NCI-H2107 (cell line): ENCODE results near the gene SDE2.
"Not testable (repeated sequence)": the region's sequence is repeated elsewhere in the genome, so short reads cannot be mapped to it uniquely, and the experiment has no call there.

Experiments
- DNase-seq: peaks from one replicate; lab custom pipeline; 2025; lab: John Stamatoyannopoulos, UW

SDE2 gene

DNA sequence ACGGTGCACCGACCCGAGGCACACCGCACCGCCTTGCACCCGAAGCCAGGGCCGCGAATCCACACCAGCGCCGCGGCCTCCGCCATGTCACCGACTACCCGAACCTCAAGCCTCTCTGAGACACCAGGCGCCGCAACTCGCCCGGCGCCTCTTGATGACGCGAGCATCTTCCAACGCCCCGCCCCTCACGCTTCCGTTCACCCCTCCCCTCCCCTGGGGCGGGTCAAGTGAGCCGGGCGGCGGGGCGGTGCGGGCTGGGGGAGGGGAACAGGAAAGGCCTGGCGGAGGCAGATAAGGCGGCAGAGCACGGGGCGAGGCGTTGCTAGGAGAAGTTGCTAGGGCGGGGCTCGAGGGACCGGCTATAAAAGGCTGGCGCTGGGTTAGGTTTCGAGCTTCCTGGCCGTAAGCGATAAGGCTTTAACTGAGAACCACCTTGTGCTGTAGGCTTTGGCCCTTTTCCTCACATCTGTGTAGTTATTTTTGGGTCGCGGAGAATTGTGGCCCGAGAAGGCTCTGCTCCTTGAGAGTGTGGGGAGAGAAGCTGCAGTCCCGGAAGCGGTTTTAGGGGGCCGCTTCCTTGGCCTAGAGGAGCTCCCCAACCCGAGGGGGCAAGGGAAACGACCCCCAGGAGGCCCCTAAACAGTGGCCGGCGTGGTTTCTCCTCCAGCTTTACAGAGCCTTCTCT lies at the start of gene SDE2:
Gene SDE2 (minus strand): TSS at position 117 of the 685 bp plus-strand sequence. CDS start 31 bp downstream, at position 86.
- peak; percentile 100 for DNase-seq

DNA sequence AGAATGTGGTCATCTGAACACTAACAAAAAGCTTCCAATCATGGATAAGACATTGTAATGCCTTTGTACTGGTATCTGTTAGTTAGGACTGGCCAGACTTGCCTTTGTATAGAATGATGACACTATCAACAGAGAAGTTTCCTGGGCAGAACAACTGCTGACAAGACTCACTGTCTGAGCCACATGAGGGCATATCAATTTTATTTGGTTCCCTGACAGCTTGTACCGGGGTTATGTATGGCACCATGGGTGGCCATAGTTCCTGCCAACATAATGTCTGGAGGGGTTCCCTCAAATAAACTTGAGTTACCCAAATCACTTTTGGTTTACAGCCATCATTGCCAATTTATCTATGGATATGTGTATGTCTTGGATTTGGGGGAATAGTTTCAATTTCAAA lies 49.7 kb upstream of the SDE2 start:
- DNase-seq = no peak

DNA sequence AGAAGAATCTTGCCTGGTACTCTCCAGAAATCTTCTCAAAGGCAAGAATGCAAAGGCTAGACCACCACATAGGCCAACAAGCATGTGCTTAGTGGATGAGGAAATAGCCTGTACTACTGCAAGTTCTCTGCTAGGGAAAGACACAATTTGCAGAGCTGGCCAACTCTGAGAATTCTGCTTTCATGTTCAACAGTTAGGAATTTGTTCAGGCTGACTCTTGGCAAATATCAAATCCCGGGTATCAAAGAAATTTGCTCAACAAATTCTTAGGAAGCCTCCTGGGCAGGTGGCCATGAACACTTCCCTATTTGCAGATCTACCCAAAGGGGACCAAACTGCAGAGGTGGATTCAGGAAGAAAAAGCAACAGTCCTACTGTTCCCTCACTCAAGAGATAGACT lies 48.4 kb upstream of the SDE2 start:
- DNase-seq = no peak

DNA sequence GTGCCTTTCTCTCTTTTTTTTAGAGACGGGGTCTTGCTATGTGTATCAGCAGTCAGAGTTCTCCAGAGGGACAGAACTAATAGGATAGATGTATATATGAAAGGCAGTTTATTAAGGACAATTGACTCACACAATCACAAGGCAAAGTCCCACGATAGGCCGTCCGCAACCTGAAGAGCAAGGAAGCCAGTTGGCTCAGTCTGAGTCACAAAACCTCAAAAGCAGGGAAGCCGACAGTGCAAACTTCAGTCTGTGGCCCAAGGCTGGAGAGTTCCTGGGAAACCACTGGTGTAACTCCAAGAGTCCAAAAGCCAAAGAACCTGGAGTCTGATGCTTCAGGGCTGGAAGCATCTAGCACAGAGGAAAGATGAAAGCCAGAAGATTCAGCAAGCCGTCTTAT lies 47.1 kb upstream of the SDE2 start:
- DNase-seq = no peak

DNA sequence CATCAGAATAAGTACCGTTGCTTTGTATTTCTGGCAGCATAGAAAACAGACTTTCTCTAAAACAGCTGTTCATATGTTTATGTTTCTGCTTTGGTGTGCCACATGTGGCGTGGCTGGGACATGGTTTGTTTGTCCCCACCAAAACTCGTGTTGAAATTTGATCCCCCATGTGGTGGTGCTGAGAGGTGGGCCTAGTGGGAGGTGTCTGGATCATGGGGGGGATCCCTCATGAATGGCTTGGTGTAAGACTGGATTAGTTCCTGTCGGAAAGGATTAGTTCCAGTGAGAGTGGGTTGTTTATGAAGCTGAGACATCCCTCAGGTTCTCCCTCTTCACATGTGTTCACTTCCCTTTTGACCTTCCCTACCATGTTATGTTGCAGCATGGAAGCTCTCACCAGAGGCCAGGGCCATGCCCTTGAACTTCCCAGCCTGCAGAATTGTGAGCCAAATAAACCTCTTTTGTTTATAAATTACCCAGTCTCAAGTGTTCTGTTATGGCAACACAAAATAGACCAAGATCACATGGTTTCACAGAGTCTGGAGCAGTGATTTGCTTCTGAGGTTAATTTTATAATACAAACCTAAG lies 45.5 kb upstream of the SDE2 start:
- no peak for DNase-seq

DNA sequence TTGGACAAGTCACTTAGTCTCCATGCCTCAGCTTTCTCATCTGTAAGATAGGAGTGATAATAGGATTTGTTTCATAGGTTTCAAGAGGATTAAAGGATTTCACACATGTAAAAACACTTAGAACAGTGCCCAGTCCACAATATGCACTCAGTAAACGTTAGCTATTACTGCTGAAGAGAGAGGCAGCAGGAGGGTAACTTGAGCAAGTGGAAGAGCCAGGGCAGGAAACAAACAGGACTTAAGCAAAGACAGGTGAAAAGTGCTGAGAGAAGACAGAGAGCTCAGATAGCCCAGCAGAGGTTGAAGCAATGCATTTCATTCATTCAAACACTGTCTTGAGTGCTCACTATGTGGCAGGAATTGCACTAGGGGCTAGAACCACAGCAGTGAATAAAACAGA lies 42.3 kb upstream of the SDE2 start:
- DNase-seq = no peak

DNA sequence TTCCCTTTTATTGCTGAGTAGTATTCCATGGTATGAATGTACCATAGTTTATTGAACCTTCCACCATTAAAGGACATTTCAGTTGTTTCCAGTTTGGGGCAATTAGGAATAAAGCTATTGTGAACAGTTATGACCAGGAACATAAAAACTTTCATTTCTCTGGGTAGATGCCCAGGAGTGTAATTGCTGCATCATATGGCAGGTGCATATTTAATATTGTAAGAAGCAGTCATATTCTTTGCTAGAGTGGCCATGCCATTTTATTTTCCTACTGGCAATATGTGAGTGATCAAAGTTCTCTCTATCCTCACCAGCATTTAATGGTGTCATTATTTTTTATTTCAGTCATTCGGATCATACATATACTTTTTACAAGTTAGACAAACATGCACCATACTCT lies 39.5 kb upstream of the SDE2 start:
- no peak for DNase-seq

DNA sequence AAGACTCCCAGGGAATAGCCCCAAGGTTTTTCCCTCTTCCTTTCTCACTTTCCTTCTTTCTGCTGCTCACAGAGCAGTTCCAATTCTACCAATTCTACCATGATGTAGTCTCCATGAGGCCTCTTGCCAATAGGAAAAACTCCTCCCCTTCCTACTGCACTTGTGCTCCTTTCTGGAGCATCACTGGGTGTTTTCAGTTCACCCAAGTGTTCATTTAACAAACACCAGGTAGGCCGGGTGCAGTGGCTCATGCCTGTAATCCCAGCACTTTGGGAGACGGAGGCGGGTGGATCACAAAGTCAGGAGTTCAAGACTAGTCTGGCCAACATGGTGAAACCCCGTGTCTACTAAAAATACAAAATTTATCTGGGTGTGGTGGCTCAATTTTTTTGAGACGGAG lies 36.8 kb upstream of the SDE2 start:
- no peak for DNase-seq

DNA sequence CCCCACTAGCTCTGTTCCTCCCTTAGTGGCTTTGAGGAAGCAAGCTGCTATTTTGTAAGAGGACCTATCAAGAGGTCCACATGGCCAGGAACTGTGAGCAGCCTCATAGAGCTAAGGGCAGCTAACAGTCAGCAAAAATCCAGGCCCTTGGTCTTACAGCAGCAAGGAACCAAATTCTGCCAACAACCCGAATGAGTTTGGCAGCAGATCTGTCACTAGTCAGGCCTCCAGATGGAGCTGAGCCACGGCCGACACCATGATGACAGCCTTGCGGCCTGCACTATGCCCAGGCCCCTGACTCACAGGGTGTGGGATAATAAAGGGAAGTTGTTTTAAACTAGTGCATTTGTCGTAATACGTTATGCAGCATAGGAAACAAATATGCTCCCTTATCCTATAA lies 35.3 kb upstream of the SDE2 start:
- DNase-seq = no peak

DNA sequence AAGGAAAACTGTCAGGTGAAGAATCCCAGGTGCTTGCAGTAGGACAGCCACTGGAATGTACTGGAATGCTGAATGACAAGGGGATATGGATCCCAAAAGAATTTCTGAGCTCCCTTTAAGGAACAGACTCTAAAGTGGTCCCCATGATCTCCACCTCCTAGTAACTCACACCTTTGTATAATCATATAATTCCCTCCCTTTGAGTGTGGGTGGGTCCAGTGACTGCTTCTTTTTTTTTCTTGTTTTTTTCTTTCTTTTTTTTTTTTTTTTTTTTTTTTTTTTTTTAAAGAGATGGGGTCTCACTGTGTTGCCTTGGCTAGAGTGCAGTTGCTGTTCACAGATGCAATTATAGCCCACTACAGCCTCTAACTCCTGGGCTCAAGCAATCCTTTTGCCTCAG lies 34.8 kb upstream of the SDE2 start:
- DNase-seq = no peak

DNA sequence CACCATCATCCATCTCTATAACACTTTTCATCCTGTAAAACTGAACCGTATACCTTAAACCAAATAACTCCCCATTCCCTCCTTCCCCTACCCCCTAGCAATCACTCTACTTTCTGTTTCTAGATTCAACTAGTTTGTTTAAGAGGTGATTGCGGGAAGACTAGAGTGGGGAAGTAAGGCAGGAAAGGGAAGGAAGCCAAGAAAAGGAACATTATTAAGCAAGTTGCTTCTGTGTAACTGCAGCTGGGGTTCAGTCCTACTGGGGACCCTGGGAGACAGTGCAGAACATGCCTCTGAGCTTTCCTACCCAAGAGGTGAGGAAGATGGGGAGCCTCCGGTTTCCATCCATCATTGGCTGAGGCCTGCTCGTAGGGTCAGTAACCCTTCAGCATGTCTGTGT lies 34.4 kb upstream of the SDE2 start:
- DNase-seq = no peak

DNA sequence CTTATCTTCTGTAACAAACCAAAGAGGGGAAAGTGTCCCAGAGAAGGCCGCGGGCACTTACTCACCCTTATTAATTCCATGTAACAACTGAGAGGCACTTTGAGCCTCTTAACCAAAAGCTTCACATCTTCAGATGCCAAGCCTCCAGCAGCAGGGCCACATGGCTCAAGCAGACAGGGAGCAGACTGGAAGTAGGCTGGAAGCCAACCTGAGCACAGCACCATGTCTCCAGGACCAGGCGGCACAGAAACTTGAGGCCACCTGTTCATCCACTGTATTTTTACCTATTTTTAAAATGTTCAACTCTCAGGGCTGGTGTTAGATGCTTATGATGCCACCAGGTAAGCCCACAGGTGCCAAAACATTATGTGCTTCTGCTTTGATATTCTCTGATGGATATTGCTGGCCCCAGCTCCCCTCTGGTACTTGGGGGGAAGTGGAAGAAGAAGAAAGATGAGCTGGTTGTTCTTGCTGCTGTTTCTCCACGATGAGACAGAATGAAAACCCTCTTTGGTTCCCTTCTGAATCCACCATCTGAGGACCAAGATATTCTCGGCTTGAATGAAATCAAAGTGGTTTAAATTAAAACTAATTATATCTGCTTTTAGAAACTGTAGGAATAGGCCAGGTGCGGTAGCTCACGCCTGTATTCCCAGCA lies 30.6 kb upstream of the SDE2 start:
- DNase-seq = no peak

DNA sequence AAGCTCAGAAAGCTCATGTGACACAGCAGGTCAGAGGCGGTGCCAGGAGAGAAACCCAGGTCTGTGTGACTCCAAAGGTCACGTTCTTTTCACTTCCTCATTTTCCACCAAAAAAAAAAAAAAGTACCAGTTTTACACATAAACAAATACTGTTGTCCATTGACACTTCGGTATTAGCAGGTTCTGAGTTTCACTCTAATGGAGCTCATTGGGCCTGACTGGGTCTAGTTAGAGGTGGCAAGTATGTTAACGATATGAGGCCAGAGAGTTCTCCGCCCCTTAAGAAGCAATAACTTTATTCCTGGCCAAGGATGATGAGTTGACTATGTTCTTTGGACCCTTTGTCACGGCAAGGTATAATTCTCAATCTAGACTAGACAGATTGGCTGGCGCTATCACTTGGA lies 30.0 kb upstream of the SDE2 start:
- DNase-seq = no peak

DNA sequence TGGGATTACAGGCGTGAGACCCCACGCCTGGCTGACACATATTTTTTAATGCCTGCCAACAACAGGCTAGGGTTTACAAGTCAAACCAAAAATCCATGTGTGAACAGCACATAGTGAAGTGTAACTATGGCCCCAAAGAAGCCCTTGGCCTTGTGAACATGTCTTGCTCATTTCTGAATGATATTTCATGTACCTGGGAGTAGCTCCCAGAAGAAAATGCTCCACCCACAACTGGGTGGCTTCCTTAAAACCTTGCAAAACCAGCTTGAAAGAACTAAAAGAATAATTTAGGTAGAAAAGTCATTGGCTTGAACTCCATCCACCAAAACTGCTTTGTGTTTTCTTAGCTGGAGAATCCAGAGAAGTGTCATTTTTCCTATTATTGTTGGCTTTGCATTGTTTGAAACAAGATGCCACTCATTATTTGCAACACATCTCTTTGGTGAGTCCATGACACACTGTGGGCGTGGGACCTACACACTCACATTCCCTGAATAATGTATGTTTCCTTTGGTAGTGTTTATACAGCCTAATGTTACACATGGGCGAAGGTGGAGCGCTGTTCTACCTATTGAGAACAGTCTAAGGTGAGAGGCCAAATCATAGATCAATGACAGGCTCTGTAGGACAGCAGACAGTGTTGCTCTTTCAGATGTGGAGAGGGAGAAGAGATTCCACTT lies 28.5 kb upstream of the SDE2 start:
- no peak for DNase-seq

DNA sequence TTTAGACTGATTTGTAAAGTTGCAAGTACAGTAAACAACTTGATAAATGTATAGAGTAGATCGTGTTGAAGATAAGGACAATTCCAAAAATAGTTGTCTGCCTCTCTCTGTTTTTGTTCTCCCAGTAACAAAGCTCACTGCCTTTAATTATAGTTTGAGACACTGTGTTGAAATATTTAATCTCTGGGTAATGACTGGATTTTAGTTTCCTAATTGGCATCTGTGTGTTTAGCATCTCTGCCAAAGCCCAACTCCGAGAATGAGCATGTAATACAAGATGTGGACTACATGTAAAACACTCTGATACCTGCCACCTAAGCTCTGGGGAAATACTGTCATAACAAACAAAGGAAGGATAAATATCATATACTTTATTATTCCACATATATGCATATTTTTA lies 27.7 kb upstream of the SDE2 start:
- DNase-seq = no peak

DNA sequence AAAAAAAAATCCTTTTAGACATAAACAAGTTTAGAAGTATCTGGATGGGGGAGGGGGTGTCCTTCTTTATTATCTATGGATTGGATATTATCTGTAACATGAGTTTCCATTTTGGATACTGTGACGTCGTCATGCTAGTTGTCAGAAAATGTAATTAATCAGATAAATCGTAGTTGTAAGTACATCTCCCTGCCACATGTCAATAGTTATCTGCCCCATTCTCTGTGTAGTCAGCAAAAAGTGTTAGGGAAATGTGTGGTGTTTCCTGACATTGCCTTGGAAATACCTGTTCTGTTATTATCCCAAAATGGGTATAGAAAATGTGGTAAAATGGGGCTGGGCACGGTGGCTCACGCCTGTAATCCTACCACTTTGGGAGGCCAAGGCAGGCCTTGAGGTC lies 24.6 kb upstream of the SDE2 start:
- DNase-seq = no peak

DNA sequence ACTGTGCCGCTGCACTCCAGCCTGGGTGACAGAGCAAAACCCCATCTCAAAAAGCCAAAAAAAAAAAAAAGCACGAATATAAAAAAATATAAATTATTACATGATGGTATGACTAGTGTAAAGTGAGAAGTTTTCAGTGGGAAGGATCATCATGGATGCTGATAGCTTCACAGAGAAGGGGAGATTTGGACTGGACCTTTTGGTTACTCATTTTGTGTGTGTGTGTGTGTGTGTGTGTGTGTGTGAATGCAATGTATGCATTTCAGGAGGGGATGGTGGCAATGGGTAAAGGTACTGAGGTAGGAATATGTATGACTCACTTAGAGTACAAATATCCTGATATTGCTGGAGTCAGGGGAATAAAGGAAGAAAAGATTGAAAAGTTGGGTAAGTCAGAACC lies 22.7 kb upstream of the SDE2 start:
- DNase-seq = no peak

DNA sequence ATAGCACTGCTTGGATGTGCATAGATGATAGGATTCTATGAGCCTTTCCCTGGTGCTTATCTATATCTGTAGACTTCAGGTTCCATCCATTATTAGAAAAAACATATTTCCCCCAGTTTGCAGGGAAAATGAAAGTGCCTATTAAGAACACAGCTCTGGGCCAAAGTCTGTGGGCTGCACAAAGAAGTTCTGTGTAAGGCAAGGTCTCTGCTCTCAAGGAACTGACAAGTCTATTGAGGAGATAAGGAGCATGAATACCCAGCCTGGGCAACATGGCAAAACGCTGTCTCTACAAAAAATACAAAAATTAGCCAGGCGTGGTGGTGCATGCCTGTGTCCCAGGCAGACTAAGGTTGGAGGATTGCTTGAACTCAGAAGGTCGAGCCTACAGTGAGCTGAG lies 22.3 kb upstream of the SDE2 start:
- DNase-seq = no peak

DNA sequence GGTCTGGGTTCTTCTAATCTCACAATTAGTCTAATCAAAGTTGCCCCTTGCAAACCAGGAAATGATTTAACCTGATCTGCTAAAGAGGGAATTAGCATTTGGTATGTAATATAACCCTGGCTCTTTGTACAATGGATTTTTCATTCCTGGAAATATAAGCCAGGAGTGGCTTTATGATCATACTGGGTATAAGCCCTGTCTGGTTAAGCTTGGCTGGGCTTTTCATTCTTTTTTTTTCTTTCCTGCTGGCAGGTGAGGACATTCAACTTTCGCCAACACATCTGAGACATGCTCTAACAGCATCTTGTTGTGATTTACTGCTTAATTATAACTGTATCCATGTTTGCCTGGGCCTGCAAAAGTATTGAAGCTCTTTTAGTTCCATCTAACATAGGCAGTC lies 20.4 kb upstream of the SDE2 start:
- DNase-seq = peak; percentile 82

DNA sequence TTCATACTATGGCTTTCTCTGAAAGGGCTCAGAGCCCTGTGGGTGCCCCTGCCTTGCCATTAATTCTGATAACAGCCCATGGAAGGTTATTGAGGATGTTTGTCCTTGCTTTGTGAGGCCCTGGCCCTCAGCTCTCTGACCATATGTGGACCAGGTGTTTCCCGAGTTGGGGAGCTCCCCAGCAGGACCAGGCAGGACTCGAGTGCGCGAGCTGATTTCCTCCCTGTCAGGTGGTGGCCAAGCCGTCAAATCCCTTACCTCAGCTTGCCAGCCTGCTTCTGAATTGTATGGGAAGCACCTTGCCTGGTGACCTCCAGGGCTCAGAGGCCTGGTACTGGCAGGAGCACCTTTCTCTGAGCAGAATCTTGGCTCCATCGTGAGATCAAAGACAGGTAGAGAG lies 17.9 kb upstream of the SDE2 start:
- no peak for DNase-seq

DNA sequence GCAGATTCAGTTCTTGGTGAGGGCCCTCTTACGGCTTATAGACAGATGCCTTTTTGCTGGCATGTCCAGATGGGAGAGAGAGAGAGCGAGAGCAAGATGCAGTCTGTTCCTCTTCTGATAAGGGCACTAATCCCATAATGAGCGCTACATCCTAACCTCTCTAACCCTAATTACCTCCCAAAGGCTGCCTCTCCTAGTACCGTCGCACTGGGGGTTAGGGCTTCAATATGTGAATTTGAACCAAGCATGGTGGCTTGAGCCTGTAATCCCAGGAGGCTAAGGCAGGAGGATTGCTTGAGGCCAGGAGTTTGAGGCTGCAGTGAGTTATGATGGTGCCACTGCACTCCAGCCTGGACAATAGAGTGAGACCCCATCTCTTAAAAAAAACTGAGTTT lies 10.5 kb upstream of the SDE2 start:
- no peak for DNase-seq

DNA sequence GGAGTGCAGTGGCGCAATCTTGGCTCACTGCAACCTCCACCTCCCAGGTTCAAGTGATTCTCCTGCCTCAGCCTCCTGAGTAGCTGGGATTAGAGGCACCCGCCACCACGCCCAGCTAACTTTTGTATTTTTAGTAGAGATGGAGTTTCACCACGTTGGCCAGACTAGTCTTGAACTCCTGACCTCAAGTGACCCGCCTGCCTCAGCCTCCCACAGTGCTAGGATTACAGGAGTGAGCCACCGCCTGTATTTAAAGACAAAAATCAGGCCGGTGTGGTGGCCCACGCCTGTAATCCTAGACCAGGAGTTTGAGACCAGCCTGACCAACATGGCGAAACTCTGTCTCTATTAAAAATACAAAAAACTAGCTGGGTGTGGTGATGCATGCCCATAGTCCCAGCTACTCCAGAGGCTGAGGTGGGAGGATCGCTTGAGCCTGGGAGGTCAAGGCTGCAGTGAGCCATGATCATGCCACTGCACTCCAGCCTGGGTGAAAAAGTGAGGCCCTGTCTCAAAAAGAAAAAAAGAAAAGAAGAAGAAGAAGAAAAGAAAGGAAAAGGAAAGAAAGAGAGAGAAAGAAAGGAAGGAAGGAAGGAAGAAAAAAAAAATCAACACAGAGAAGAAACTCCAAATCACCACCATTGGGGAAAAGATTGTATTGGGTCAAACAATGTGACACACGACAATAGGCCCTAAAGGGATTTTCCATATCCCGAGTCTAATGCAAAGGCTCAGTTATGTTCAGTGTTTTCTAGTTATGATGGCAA lies 8.2 kb upstream of the SDE2 start:
- not testable (repeated sequence) for DNase-seq
